ENCODE results near the gene GCLC. TPM values are rescaled to one million over a fixed set of nuclear protein-coding genes. Genes with fewer than 3 reads are reported as not detected.
"Not testable (repeated sequence)": the region's sequence is repeated elsewhere in the genome, so short reads cannot be mapped to it uniquely, and the experiment has no call there.

Gene GCLC
- total and polyA plus RNA-seq, 12 donors = 7.3 to 116 (median 37.9) TPM

GRCh38 chr6:53564401-53565065 is 19.6 kb upstream of the GCLC start:
- H3K27ac ChIP-seq = no peak overlapping the region
- intact Hi-C loops (cut with DNase I) = no loop called here
- no peaks in the 10 kb centered on the region for H3K36me3 ChIP-seq (replicated peaks in 1 of 2)
- no peaks in the 10 kb centered on the region for H3K27me3 ChIP-seq
- 89 to 96% (median 93%) methylated on average over 2 of the region's 2 CpGs for WGBS, 4 donors
- no peak for TF ChIP-seq POLR2A (IDR thresholded peaks at IDR 0.05)
- TF ChIP-seq CTCF (IDR thresholded peaks at IDR 0.05) = no peak
- H3K4me1 ChIP-seq (replicated peaks in 1 of 2) = peaks cover 0 to 9% of the 10 kb centered on the region in 2 donors
- DNase-seq = no peak
- H3K4me3 ChIP-seq = no peak overlapping the region
- H3K9me3 ChIP-seq (replicated peaks in 1 of 3) = no peaks in the 10 kb centered on the region

GRCh38 chr6:53556986-53557715 is 12.2 kb upstream of the GCLC start:
- H3K27ac ChIP-seq = no peak overlapping the region
- no peaks in the 10 kb centered on the region for H3K36me3 ChIP-seq (replicated peaks in 1 of 2)
- 75 to 83% (median 76%) methylated on average over 2 of the region's 2 CpGs for WGBS, 4 donors
- no peak overlapping the region for H3K4me3 ChIP-seq
- intact Hi-C loops (cut with DNase I) = no loop called here
- H3K9me3 ChIP-seq (replicated peaks in 1 of 3) = no peaks in the 10 kb centered on the region
- DNase-seq = no peak
- no peaks in the 10 kb centered on the region for H3K4me1 ChIP-seq (replicated peaks in 1 of 2)
- no peaks in the 10 kb centered on the region for H3K27me3 ChIP-seq
- TF ChIP-seq CTCF (IDR thresholded peaks at IDR 0.05) (no peak), POLR2A (IDR thresholded peaks at IDR 0.05) (no peak)

DNA sequence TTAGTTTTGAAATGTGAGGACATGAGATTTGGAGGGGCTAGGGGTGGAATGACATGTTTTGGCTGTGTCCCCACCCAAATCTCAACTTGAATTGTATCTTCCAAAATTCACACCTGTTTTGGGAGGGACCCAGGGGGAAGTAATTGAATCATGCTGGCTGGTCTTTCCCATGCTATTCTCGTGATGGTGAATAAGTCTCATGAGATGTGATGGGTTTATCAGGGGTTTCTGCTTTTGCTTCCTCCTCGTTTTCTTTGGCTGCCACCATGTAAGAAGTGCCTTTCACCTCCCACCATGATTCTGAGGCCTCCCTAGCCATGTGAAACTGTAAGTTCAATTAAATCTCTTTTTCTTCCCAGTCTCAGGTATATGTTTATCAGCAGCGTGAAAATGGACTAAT is 8.7 kb upstream of the GCLC start:
- intact Hi-C loops (cut with DNase I); H3K27ac ChIP-seq; H3K27me3 ChIP-seq; DNase-seq; H3K4me3 ChIP-seq; H3K9me3 ChIP-seq (replicated peaks in 1 of 3); H3K4me1 ChIP-seq (replicated peaks in 1 of 2); H3K36me3 ChIP-seq (replicated peaks in 1 of 2): not testable (repeated sequence)
- WGBS, 4 donors = 77 to 95% (median 85%) methylated on average over 3 of the region's 3 CpGs

GRCh38 chr6:53551681-53552080 is 6.8 kb upstream of the GCLC start:
- H3K36me3 ChIP-seq (replicated peaks in 1 of 2); DNase-seq; H3K27ac ChIP-seq; intact Hi-C loops (cut with DNase I); H3K27me3 ChIP-seq; H3K4me3 ChIP-seq; H3K9me3 ChIP-seq (replicated peaks in 1 of 3): not testable (repeated sequence)
- 80 to 86% (median 83%) methylated on average over 7 of the region's 7 CpGs for WGBS, 4 donors
- peaks cover 0 to 10% of the 10 kb centered on the region in 2 donors for H3K4me1 ChIP-seq (replicated peaks in 1 of 2)

- H3K27me3 ChIP-seq = no peaks in the 10 kb centered on the region
- TF ChIP-seq CTCF (IDR thresholded peaks at IDR 0.05) (peak in 2 of 6 experiments; percentile 6 to 32), POLR2A (IDR thresholded peaks at IDR 0.05) (peak; percentile 66 to 88)
- H3K9me3 ChIP-seq (replicated peaks in 1 of 3) = no peaks in the 10 kb centered on the region
- WGBS, 4 donors = 0 to 4% (median 0%) methylated on average over 10 to 57 of the region's 57 CpGs
- H3K4me3 ChIP-seq = peak overlapping the region in 2 of 4 donors; percentile 38 to 68
- H3K36me3 ChIP-seq (replicated peaks in 1 of 2) = no peaks in the 10 kb centered on the region
- DNase-seq = peak; percentile 98 to 99 (median 99)
- intact Hi-C loops (cut with DNase I) = no loop called here
- peak overlapping the region; percentile 60 to 86 (median 76) for H3K27ac ChIP-seq
- peaks cover 0 to 25% of the 10 kb centered on the region in 2 donors for H3K4me1 ChIP-seq (replicated peaks in 1 of 2)
Measured at GRCh38 chr6:53547811-53548496, 3.1 kb upstream of the GCLC start.

Data from adrenal gland (tissue), 12 donors.